ENCODE data around the gene RASAL1. TPM values are rescaled to one million over a fixed set of nuclear protein-coding genes. Genes with fewer than 3 reads are reported as not detected.
A peak's percentile ranks its signal among the peaks of the same experiment; 100 is the strongest.
"Not testable (repeated sequence)": the region's sequence is repeated elsewhere in the genome, so short reads cannot be mapped to it uniquely, and the experiment has no call there.

The RASAL1 gene
- total RNA-seq, 1 donor from 2014 or later = not detected

- DNase-seq (ENCODE audit: low read depth, low spot score) = no peak
Measured at GRCh38 chr12:113161415-113162016, 26.0 kb upstream of the RASAL1 start.

- no peak for DNase-seq (ENCODE audit: low read depth, low spot score)
Measured at GRCh38 chr12:113159937-113160336, 24.4 kb upstream of the RASAL1 start.

- DNase-seq (ENCODE audit: low read depth, low spot score) = no peak
Measured at GRCh38 chr12:113158439-113159203, 23.1 kb upstream of the RASAL1 start.

- no peak for DNase-seq (ENCODE audit: low read depth, low spot score)
Measured at GRCh38 chr12:113157218-113157859, 21.8 kb upstream of the RASAL1 start.

- no peak for DNase-seq (ENCODE audit: low read depth, low spot score)
Measured at GRCh38 chr12:113155646-113156045, 20.1 kb upstream of the RASAL1 start.

- DNase-seq (ENCODE audit: low read depth, low spot score) = no peak
Measured at GRCh38 chr12:113155060-113155459, 19.5 kb upstream of the RASAL1 start.

- no peak for DNase-seq (ENCODE audit: low read depth, low spot score)
Measured at GRCh38 chr12:113154351-113154973, 18.9 kb upstream of the RASAL1 start.

- DNase-seq (ENCODE audit: low read depth, low spot score) = peak; percentile 20
Measured at GRCh38 chr12:113152835-113153814, 17.6 kb upstream of the RASAL1 start.

- no peak for DNase-seq (ENCODE audit: low read depth, low spot score)
Measured at GRCh38 chr12:113152196-113152834, 16.8 kb upstream of the RASAL1 start.

- no peak for DNase-seq (ENCODE audit: low read depth, low spot score)
Measured at GRCh38 chr12:113151655-113152054, 16.1 kb upstream of the RASAL1 start.

- DNase-seq (ENCODE audit: low read depth, low spot score) = no peak
Measured at GRCh38 chr12:113149361-113150150, 14.0 kb upstream of the RASAL1 start, which contains the start of gene CFAP73. TSS of gene CFAP73 (plus strand) at chr12:113149724. CDS start at chr12:113149858, 134 bp downstream.

GRCh38 chr12:113146999-113147398, 11.4 kb upstream of the RASAL1 start:
- DNase-seq (ENCODE audit: low read depth, low spot score) = no peak

GRCh38 chr12:113145720-113146551, 10.4 kb upstream of the RASAL1 start:
- no peak for DNase-seq (ENCODE audit: low read depth, low spot score)

- DNase-seq (ENCODE audit: low read depth, low spot score) = no peak
Measured at GRCh38 chr12:113144806-113145205, 9.2 kb upstream of the RASAL1 start.

GRCh38 chr12:113143959-113144358, 8.4 kb upstream of the RASAL1 start:
- no peak for DNase-seq (ENCODE audit: low read depth, low spot score)

GRCh38 chr12:113142886-113143332, 7.3 kb upstream of the RASAL1 start:
- DNase-seq (ENCODE audit: low read depth, low spot score) = no peak

- no peak for DNase-seq (ENCODE audit: low read depth, low spot score)
Measured at GRCh38 chr12:113142173-113142885, 6.8 kb upstream of the RASAL1 start.

- DNase-seq (ENCODE audit: low read depth, low spot score) = not testable (repeated sequence)
Measured at GRCh38 chr12:113141716-113142115, 6.2 kb upstream of the RASAL1 start.
